ENCODE measurements around the gene HLA-E.
"Not testable (repeated sequence)": the region's sequence is repeated elsewhere in the genome, so short reads cannot be mapped to it uniquely, and the experiment has no call there.

HLA-E gene

DNA sequence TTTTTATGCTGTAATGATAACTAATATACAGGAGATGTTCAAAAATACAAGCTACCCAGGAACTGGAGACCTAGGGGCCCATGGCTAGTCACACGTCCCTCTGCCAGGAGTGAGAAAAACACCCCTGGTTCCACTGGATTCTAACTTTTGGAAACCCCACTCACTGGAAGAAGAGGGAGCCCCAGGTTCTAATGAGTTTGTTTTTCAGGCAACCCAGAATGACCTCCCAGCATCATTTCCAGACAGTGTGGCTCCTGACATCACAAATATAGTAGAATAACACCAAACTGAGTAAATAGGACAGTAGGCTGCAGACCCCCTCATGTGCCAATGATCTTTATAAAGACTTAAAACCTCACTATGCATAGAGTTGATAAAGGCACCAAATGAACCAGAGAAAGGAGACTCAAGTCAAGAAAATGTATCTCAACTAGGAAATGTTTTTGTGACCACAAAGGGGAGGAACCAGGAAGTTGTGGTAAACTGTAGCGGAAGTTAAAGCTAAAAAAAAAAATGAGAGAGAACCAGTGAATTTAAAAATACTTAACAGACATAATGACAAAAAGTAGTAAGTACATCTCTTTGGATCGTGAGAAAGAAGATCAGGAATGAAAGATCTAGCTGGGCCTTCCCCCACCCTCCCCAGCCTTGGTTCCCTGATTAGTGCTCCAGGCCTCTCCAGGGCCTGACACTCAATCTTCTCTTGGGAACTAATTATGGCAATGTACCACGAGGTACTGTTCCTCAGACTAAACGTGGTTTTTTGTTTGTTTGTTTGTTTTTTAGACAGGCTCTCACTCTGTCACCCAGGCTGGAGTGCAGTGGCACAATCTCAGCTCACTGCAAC is 19.8 kb downstream of the HLA-E start:
- DNase-seq (ENCODE audit: low spot score), result no peak

DNA sequence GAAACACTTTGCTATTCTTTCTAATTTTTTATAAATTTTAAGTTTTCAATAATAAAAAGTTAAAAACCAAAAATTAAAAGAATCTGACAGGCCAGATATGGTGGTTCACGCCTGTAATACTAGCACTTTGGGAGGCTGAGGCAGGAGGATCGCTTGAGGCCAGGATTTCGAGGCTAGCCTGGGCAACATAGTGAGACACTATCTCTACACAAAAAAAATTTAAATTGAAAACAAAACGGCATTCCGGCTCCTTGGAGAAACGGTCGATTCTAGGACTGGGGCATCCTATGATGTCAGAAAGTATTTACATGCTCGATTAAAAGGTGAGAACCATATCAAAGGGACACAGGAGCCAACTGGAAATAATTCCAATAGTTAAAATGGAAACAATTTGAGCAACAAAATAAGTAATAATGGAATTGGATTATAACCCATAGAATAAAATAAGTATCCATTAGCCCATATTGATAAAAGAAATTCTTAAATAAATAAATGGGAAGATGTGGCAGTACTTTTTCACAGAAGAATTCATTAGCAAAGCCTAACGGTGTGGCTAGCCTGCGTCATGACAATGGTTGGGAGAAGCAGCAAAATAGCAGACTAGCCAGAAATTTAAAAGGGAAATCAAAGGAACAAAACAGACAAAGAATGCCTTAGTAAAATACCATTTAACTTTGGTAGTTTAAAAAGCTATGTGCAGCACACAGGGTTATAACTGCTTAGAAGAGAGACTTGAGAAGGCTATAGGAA is 21.3 kb downstream of the HLA-E start:
- DNase-seq (ENCODE audit: low spot score), result no peak

GRCh38 chr6:30511169-30511546 is 21.8 kb downstream of the HLA-E start:
- DNase-seq (ENCODE audit: low spot score), result no peak

DNA sequence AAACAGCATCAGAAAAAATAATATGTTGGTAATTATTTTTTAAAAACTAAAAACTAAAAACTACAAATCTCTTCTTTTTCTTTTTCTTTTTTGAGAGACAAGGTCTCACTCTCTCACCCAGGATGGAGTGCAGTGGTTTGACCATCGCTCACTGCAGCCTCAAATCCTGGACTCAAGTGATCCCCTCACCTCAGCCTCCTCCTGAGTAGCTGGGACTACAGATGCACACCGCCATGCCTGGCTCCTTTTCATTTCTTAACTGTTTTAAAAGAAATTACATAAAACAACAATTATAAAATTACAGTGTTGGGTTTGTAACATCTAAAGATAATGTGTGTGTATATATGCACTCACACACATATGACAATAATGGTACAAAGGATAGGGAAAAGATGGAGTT is 24.1 kb downstream of the HLA-E start:
- no peak for DNase-seq (ENCODE audit: low spot score)

GRCh38 chr6:30515106-30515505 is 25.8 kb downstream of the HLA-E start:
- DNase-seq (ENCODE audit: low spot score), result no peak

GRCh38 chr6:30515944-30516753 is 26.8 kb downstream of the HLA-E start:
- peak; percentile 85 for DNase-seq (ENCODE audit: low spot score)

DNA sequence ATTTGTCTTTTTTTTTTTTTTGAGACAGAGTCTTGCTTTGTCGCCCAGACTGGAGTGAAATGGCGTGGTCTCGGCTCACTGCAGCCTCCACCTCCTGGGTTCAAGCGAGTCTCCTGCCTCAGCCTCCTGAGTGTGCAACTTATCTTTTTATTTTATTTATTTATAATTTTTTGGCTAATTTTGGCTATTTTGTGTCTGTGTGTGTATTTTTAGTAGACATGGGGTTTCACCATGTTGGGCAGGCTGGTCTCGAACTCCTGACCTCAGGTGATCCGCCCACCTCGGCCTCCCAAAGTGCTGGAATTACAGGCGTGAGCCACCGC is 27.4 kb downstream of the HLA-E start:
- not testable (repeated sequence) for DNase-seq (ENCODE audit: low spot score)

DNA sequence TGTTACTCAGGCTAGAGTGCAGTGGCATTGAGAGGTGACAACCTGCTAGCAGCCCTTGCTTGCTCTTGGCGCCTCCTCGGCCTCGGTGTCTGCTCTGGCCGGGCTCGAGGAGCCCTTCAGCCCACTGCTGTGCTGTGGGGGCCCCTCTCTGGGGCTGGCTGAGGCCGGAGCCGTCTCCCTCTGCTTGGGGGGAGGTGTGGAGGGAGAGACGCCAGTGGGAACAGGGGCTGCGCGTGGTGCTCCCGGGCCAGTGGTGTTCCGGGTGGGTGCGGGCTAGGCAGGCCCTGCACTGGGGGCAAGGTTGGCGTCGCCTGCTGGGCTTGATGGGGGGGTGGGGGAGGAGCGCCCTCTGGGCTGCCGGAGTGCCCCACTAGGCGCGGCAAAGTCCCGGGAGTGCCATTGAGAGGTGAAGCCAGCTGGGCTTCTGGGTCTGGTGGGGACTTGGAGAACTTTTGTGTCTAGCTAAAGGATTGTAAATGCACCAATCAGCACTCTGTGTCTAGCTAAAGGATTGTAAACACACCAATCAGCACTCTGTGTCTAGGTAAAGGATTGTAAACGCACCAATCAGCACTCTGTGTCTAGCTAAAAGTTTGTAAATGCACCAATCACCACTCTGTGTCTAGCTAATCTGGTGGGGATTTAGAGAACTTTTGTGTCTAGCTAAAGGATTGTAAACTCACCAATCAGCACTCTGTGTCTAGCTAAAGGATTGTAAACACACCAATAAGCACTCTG is 28.6 kb downstream of the HLA-E start:
- not testable (repeated sequence) for DNase-seq (ENCODE audit: low spot score)

- not testable (repeated sequence) for DNase-seq (ENCODE audit: low spot score)
Observed at GRCh38 chr6:30518505-30519145, 29.3 kb downstream of the HLA-E start.

- DNase-seq (ENCODE audit: low spot score), result no peak
Observed at GRCh38 chr6:30520522-30520921, 31.2 kb downstream of the HLA-E start.

DNA sequence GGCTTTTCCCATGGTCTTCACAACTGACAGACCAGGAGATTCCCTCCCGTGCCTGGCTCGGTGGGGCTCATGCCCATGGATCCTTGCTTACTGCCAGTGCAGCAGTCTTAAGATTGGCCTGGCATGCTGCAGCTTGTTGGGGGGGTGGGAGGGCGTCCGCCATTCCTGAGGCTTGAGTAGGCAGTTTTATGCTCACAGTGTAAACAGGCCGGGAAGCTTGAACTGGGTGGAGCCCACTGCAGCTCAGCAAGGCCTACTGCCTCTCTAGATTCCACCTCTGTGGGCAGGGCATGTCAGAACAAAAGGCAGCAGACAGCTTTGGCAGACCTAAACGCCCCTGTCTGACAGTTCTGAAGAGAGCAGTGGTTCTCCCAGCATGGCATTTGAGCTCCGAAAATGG is 31.8 kb downstream of the HLA-E start:
- not testable (repeated sequence) for DNase-seq (ENCODE audit: low spot score)

DNA sequence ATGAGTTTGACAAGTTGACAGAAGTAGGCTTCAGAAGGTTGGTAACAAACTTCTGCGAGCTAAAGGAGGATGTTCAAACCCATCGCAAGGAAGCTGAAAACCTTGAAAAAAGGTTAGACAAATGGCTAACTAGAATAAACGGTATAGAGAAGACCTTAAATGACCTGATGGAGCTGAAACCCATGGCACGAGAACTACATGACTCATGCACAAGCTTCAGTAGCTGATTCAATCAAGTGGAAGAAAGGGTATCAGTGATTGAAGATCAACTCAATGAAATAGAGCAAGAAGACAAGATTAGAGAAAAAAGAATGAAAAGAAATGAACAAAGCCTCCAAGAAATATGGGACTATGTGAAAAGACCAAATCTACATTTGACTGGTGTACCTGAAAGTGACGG is 32.6 kb downstream of the HLA-E start:
- not testable (repeated sequence) for DNase-seq (ENCODE audit: low spot score)

DNA sequence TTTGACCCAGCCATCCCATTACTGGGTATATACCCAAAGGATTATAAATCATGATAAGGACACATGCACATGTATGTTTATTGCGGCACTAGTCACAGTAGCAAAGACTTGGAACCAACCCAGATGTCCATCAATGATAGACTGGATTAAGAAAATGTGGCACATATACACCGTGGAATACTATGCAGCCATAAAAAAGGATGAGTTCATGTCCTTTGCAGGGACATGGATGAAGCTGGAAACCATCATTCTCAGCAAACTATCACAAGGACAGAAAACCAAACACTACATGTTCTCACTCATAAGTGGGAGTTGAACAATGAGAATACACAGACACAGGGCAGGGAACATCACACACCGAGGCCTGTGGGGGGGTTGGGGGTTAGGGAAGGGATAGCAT is 37.1 kb downstream of the HLA-E start:
- not testable (repeated sequence) for DNase-seq (ENCODE audit: low spot score)

DNA sequence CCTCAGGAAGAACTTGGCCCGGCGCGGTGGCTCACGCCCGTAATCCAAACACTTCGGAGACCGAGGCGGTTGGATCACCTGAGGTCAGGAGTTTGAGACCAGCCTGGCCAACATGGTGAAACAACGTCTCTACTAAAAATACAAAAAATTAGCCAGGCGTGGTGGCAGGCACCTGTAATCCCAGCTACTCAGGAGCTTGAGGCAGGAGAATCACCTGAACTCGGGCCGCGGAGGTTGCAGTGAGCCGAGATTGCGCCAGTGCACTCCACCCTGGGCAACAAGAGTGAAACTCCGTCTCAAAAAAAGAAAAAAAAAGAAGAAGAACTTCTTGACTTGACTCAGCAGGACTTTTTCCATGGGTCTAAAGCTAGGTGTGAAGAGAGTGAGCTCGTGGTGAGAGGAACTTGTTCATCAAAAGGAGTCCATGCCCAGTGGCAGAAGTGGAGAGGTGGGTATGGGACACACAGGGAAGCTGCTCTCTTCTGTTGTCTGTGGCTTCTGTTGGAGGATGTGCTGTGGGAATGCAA is 40.1 kb downstream of the HLA-E start:
- DNase-seq (ENCODE audit: low spot score), result not testable (repeated sequence)

DNA sequence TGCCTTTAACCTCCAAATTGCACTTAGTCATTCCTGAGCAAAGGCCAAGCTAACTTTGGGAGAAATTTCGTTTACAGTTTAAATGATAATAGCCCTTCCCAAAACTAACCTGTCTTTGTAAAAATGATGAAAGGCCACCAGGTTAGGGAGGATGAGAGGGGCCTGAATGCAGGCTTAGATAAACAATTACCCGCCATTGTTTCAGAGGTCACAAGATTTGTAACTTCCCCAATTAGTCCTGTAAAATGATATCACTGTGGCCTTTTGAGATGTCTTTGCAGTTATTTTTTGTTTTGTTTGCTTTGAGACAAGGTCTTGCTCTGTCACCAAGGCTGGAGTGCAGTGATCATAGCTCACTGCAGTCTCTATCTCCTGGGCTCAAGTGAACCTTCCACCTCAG is 40.7 kb downstream of the HLA-E start:
- DNase-seq (ENCODE audit: low spot score), result no peak

- no peak for DNase-seq (ENCODE audit: low spot score)
Observed at GRCh38 chr6:30533460-30534294, 44.4 kb downstream of the HLA-E start.

DNA sequence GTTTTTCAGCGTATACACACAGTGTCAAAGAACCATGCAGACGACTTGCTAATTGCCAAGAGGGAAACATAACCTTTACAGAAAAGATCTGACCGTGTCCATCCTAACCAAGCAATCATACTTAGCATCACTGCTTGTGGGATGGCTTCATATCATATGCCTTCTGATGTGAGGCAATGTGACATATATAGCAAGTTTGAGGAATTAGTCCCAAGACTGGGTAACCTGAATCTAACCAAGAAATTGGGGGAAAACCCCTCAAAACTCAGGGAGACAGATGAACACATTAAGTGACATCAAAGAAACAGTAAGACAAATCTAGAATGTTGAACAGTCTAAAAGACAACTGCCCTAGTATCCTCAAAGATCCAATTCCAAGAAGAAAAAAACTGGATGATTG is 48.6 kb downstream of the HLA-E start:
- DNase-seq (ENCODE audit: low spot score), result no peak

GRCh38 chr6:30541515-30542403 is 52.5 kb downstream of the HLA-E start:
- DNase-seq (ENCODE audit: low spot score), result peak; percentile 39

DNA sequence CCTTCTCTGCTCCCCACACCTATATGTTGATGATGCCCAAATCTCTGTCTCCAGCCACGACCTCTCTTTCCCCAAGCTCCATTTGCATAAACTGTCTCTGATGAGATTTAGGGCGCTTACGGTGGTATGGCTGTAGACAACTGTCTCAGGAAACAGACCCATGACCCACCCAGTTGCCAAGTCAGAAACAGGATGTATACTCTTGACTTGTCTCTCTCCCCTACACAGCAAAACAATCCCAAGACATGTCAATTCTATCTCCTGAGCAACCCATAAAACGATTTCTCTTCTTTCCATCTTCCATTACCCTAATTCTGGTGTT is 53.1 kb downstream of the HLA-E start:
- DNase-seq (ENCODE audit: low spot score), result no peak
